ENCODE data around the gene KIAA1671. TPM values are rescaled to one million over a fixed set of nuclear protein-coding genes. Genes with fewer than 3 reads are reported as not detected.

The KIAA1671 gene
- total RNA-seq, 3 donors from 2014 or later: 71.3 to 131 (median 88.9) TPM

- ATAC-seq (no peak), DNase-seq (no peak)
- no peak overlapping the region for H3K4me3 ChIP-seq
- no peaks in the 10 kb centered on the region for H3K9me3 ChIP-seq
- no peaks in the 10 kb centered on the region for H3K36me3 ChIP-seq (ENCODE audit: low read depth)
- intact Hi-C loops (cut with DNase I, micrococcal nuclease): no loop called here
- H3K4me1 ChIP-seq (ENCODE audit: low read depth): no peaks in the 10 kb centered on the region
- no peak for TF ChIP-seq CTCF (IDR thresholded peaks at IDR 0.05)
Observed at GRCh38 chr22:25167082-25167481, 214.6 kb downstream of the KIAA1671 start.

- no peaks in the 10 kb centered on the region for H3K4me1 ChIP-seq (ENCODE audit: low read depth)
- no peak overlapping the region for H3K4me3 ChIP-seq
- no peaks in the 10 kb centered on the region for H3K36me3 ChIP-seq (ENCODE audit: low read depth)
- DNase-seq: no peak
- no peak for ATAC-seq
- no peak for TF ChIP-seq CTCF (IDR thresholded peaks at IDR 0.05)
- intact Hi-C loops (cut with DNase I, micrococcal nuclease): no loop called here
- H3K9me3 ChIP-seq: no peaks in the 10 kb centered on the region
Observed at GRCh38 chr22:25167834-25168601, 215.5 kb downstream of the KIAA1671 start.

- no peak for DNase-seq
- H3K4me3 ChIP-seq: no peak overlapping the region
- TF ChIP-seq CTCF (IDR thresholded peaks at IDR 0.05): no peak
- H3K4me1 ChIP-seq (ENCODE audit: low read depth): no peaks in the 10 kb centered on the region
- H3K9me3 ChIP-seq: no peaks in the 10 kb centered on the region
- intact Hi-C loops (cut with DNase I, micrococcal nuclease): no loop called here
- H3K36me3 ChIP-seq (ENCODE audit: low read depth): no peaks in the 10 kb centered on the region
- peak; percentile 38 for ATAC-seq
Observed at GRCh38 chr22:25169278-25170031, 216.9 kb downstream of the KIAA1671 start.

- H3K36me3 ChIP-seq (ENCODE audit: low read depth): no peaks in the 10 kb centered on the region
- no peak for DNase-seq
- no peak for ATAC-seq
- intact Hi-C loops (cut with DNase I, micrococcal nuclease): no loop called here
- no peaks in the 10 kb centered on the region for H3K4me1 ChIP-seq (ENCODE audit: low read depth)
- no peaks in the 10 kb centered on the region for H3K9me3 ChIP-seq
- no peak overlapping the region for H3K4me3 ChIP-seq
- no peak for TF ChIP-seq CTCF (IDR thresholded peaks at IDR 0.05)
Observed at GRCh38 chr22:25170426-25170980, 218.0 kb downstream of the KIAA1671 start.

GRCh38 chr22:25172153-25172552 lies 219.6 kb downstream of the KIAA1671 start:
- no peaks in the 10 kb centered on the region for H3K4me1 ChIP-seq (ENCODE audit: low read depth)
- H3K9me3 ChIP-seq: no peaks in the 10 kb centered on the region
- peak in 2 of 3 donors; percentile 66 to 67 for DNase-seq
- peak; percentile 74 for ATAC-seq
- no peak for TF ChIP-seq CTCF (IDR thresholded peaks at IDR 0.05)
- no peak overlapping the region for H3K4me3 ChIP-seq
- intact Hi-C loops (cut with DNase I, micrococcal nuclease): no loop called here
- no peaks in the 10 kb centered on the region for H3K36me3 ChIP-seq (ENCODE audit: low read depth)
